ENCODE data around the gene FCGR2B.

GRCh38 chr1:161722406-161722805 lies 59.5 kb downstream of the FCGR2B start:
- no peak for TF ChIP-seq SKIL (CRISPR knock-in tag; IDR thresholded peaks at IDR 0.05; ENCODE audit: borderline replicate concordance)
- no peak for TF ChIP-seq ZMAT3 (CRISPR knock-in tag; conservative IDR thresholded peaks at IDR 0.05)
- TF ChIP-seq SRY (CRISPR knock-in tag; IDR thresholded peaks at IDR 0.05): no peak
- no peak for TF ChIP-seq SMARCC2 (IDR thresholded peaks at IDR 0.05)
- TF ChIP-seq REST (IDR thresholded peaks at IDR 0.05; ENCODE audit: borderline replicate concordance in 1 of 2, low read depth in 1 of 2, low read length in 2 of 2): no peak
- no peak for TF ChIP-seq CCAR2 (optimal IDR thresholded peaks at IDR 0.05; ENCODE audit: low read depth, low read length)
- no peak for TF ChIP-seq PATZ1 (CRISPR knock-in tag; IDR thresholded peaks at IDR 0.05)
- no peak for TF ChIP-seq SRSF9 (IDR thresholded peaks at IDR 0.05; ENCODE audit: borderline replicate concordance, insufficient read depth, low read depth, low read length, poor library complexity, severe bottlenecking)
- TF ChIP-seq SALL2 (CRISPR knock-in tag; IDR thresholded peaks at IDR 0.05): no peak
- no peak for TF ChIP-seq JUN (CRISPR knock-in tag; IDR thresholded peaks at IDR 0.05)
- no peak for TF ChIP-seq NFIC (IDR thresholded peaks at IDR 0.05; ENCODE audit: low read length)
